Measurements from ENCODE around the gene PRICKLE4.

PRICKLE4 gene

GRCh38 chr6:41771058-41771983 is 9.3 kb upstream of the PRICKLE4 start:
- peaks cover 20% of the 10 kb centered on the region for H3K36me3 ChIP-seq (replicated peaks; ENCODE audit: low read depth, low read length)
- H3K27me3 ChIP-seq (ENCODE audit: low read depth, low read length), result no peaks in the 10 kb centered on the region
- no peak overlapping the region for H2AFZ ChIP-seq (ENCODE audit: low read depth, low read length)

GRCh38 chr6:41774841-41775240 is 5.7 kb upstream of the PRICKLE4 start:
- no peaks in the 10 kb centered on the region for H3K9me3 ChIP-seq (ENCODE audit: insufficient read depth, low read length)
- no peaks in the 10 kb centered on the region for H4K20me1 ChIP-seq (ENCODE audit: insufficient read depth, low read length)
- H3K27ac ChIP-seq (ENCODE audit: low read length), result no peak overlapping the region
- TF ChIP-seq CTCF (IDR thresholded peaks at IDR 0.05; ENCODE audit: low read depth, low read length) (no peak), EZH2phosphoT487 (IDR thresholded peaks at IDR 0.05; ENCODE audit: low read depth) (no peak)
- H3K27me3 ChIP-seq (ENCODE audit: low read depth, low read length), result no peaks in the 10 kb centered on the region
- H3K4me3 ChIP-seq (ENCODE audit: low read length), result no peak overlapping the region
- no peak overlapping the region for H3K4me2 ChIP-seq (ENCODE audit: low read length)
- no peak overlapping the region for H3K9ac ChIP-seq (ENCODE audit: low read length)
- peaks cover 20% of the 10 kb centered on the region for H3K36me3 ChIP-seq (replicated peaks; ENCODE audit: low read depth, low read length)
- H3K79me2 ChIP-seq (ENCODE audit: low read length), result peaks cover 5% of the 10 kb centered on the region; the same call in 1 of the 2 replicates
- H3K4me1 ChIP-seq (ENCODE audit: low read length), result peaks cover 8% of the 10 kb centered on the region
- no peak overlapping the region for H2AFZ ChIP-seq (ENCODE audit: low read depth, low read length)

More at GRCh38 chr6:41771058-41771983, 9.3 kb upstream of the PRICKLE4 start:
- no peaks in the 10 kb centered on the region for H3K79me2 ChIP-seq (ENCODE audit: low read length)
- no peak overlapping the region for H3K4me2 ChIP-seq (ENCODE audit: low read length)
- no peaks in the 10 kb centered on the region for H4K20me1 ChIP-seq (ENCODE audit: insufficient read depth, low read length)
- no peak overlapping the region for H3K27ac ChIP-seq (ENCODE audit: low read length)
- no peaks in the 10 kb centered on the region for H3K4me1 ChIP-seq (ENCODE audit: low read length)
- no peak overlapping the region for H3K9ac ChIP-seq (ENCODE audit: low read length)
- no peak overlapping the region for H3K4me3 ChIP-seq (ENCODE audit: low read length)
- no peaks in the 10 kb centered on the region for H3K9me3 ChIP-seq (ENCODE audit: insufficient read depth, low read length)
- TF ChIP-seq EZH2phosphoT487 (IDR thresholded peaks at IDR 0.05; ENCODE audit: low read depth) (no peak), CTCF (IDR thresholded peaks at IDR 0.05; ENCODE audit: low read depth, low read length) (no peak)

- no peak overlapping the region for H3K4me2 ChIP-seq (ENCODE audit: low read length)
- H3K4me3 ChIP-seq (ENCODE audit: low read length), result no peak overlapping the region
- H3K4me1 ChIP-seq (ENCODE audit: low read length), result peaks cover 8% of the 10 kb centered on the region
- no peaks in the 10 kb centered on the region for H3K27me3 ChIP-seq (ENCODE audit: low read depth, low read length)
- peaks cover 20% of the 10 kb centered on the region for H3K36me3 ChIP-seq (replicated peaks; ENCODE audit: low read depth, low read length)
- peaks cover 5% of the 10 kb centered on the region; the same call in 1 of the 2 replicates for H3K79me2 ChIP-seq (ENCODE audit: low read length)
- TF ChIP-seq EZH2phosphoT487 (IDR thresholded peaks at IDR 0.05; ENCODE audit: low read depth) (no peak), CTCF (IDR thresholded peaks at IDR 0.05; ENCODE audit: low read depth, low read length) (no peak)
- no peak overlapping the region for H3K9ac ChIP-seq (ENCODE audit: low read length)
- H2AFZ ChIP-seq (ENCODE audit: low read depth, low read length), result no peak overlapping the region
- H4K20me1 ChIP-seq (ENCODE audit: insufficient read depth, low read length), result no peaks in the 10 kb centered on the region
- H3K9me3 ChIP-seq (ENCODE audit: insufficient read depth, low read length), result no peaks in the 10 kb centered on the region
- H3K27ac ChIP-seq (ENCODE audit: low read length), result no peak overlapping the region
These were observed 5.2 kb upstream of the PRICKLE4 start for GRCh38 chr6:41775293-41775882.

All from OCI-LY3 (cell line).